Measurements from ENCODE around the gene DPM3.
A peak's percentile ranks its signal among the peaks of the same experiment; 100 is the strongest.
"Not testable (repeated sequence)": the region's sequence is repeated elsewhere in the genome, so short reads cannot be mapped to it uniquely, and the experiment has no call there.

DPM3 gene

DNA sequence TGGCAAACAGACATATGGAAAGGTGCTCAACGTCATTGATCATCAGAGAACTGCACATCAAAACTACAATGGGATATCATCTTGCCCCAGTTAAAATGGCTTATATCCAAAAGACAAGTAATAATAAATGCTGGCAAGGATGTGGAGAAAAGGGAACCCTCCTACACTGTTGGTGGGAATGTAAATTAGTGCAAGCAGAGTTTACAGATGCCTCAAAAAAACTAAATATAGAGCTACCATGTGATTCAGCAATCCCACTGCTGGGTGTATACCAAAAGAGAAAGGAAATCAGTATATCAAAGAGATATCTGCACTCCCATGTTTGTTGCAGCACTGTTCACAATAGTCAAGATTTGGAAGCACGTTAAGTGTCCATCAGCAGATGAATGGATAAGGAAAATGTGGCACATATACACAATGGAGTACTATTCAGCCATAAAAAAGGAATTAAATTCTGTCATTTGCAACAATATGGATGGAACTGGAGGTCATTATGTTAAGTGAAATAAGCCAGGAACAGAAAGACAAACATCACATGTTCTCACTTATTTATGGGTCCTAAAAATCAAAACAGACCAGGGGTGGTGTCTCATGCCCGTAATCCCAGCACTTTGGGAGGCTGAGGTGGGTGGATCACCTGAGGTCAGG lies 15.8 kb upstream of the DPM3 start:
- not testable (repeated sequence) for H3K36me3 ChIP-seq (ENCODE audit: control insufficient read depth, insufficient read depth, low read length); DNase-seq; H3K4me3 ChIP-seq (ENCODE audit: insufficient read depth, low read depth, low read length, poor library complexity, severe bottlenecking); H3K27me3 ChIP-seq (replicated peaks; ENCODE audit: control insufficient read depth, insufficient read depth, low read length, poor library complexity, severe bottlenecking); H3K4me1 ChIP-seq (ENCODE audit: control insufficient read depth, insufficient read depth, low read length, poor library complexity, severe bottlenecking); H3K27ac ChIP-seq (ENCODE audit: insufficient read depth, low read length, poor library complexity, severe bottlenecking); H3K9me3 ChIP-seq (ENCODE audit: control insufficient read depth, low read length)

DNA sequence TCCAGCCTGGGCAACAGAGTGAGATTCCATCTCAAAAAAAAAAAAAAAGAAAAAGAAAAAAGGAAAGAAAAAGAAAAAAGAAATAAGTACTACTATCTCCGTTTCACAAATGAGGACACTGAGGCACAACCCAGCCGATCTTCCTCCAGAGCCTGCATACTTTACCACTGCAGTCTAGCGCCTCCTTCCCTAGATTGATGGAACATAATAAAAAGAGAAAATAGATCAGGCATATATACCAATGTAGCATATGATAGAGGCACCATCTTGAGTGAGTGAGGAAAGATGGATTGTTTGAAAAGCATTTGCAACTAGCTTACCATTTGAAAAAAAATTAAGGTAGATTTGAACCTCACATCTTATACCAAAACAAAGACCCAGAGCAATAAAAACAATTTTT lies 5.2 kb upstream of the DPM3 start:
- H3K36me3 ChIP-seq (ENCODE audit: control insufficient read depth, insufficient read depth, low read length) = no peaks in the 10 kb centered on the region
- no peaks in the 10 kb centered on the region for H3K4me1 ChIP-seq (ENCODE audit: control insufficient read depth, insufficient read depth, low read length, poor library complexity, severe bottlenecking)
- no peak overlapping the region for H3K27ac ChIP-seq (ENCODE audit: insufficient read depth, low read length, poor library complexity, severe bottlenecking)
- no peak overlapping the region for H3K4me3 ChIP-seq (ENCODE audit: insufficient read depth, low read depth, low read length, poor library complexity, severe bottlenecking)
- H3K9me3 ChIP-seq (ENCODE audit: control insufficient read depth, low read length) = no peaks in the 10 kb centered on the region
- H3K27me3 ChIP-seq (replicated peaks; ENCODE audit: control insufficient read depth, insufficient read depth, low read length, poor library complexity, severe bottlenecking) = no peaks in the 10 kb centered on the region
- no peak for DNase-seq

DNA sequence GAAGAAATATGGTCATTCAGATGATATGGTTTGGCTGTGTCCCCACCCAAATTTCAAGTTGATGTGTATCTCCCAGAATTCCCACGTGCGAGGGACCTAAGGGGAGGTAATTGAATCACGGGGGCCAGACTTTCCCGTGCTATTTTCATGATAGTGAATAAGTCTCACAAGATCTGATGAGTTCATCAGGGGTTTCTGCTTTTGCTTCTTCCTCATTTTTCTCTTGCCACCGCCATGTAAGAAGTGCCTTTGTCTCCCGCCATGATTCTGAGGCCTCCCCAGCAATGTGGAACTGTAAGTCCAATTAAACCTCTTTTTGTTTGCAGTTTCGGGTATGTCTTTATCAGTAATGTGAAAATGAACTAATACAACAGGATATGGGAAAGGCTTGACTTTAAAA lies 1.4 kb upstream of the DPM3 start:
- Histone ChIP-seq H3K4me1 (ENCODE audit: control insufficient read depth, insufficient read depth, low read length, poor library complexity, severe bottlenecking) (peaks cover 16% of the 10 kb centered on the region), H3K27ac (ENCODE audit: insufficient read depth, low read length, poor library complexity, severe bottlenecking) (no peak overlapping the region), H3K4me3 (ENCODE audit: insufficient read depth, low read depth, low read length, poor library complexity, severe bottlenecking) (no peak overlapping the region), H3K27me3 (replicated peaks; ENCODE audit: control insufficient read depth, insufficient read depth, low read length, poor library complexity, severe bottlenecking) (no peaks in the 10 kb centered on the region), H3K9me3 (ENCODE audit: control insufficient read depth, low read length) (no peaks in the 10 kb centered on the region), H3K36me3 (ENCODE audit: control insufficient read depth, insufficient read depth, low read length) (no peaks in the 10 kb centered on the region)
- DNase-seq = no peak

DNA sequence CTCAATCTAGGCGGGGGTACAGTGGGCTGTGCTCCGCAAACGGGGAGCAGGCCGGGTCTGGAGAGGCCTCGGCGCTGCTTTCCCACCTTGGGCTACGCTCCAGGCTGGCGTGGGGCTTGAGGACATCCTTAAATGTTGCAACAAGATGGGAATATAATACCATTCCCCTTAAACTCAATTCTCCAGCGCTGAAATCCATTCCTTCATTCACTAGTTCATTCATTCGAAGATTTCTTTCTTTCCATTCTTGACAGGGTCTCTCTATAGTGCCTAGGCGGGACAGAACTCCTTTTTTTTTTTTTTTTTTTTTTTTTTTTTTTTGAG lies 261 bp upstream of the DPM3 start:
- peak overlapping the region; percentile 71 for H3K4me3 ChIP-seq (ENCODE audit: insufficient read depth, low read depth, low read length, poor library complexity, severe bottlenecking)
- no peaks in the 10 kb centered on the region for H3K27me3 ChIP-seq (replicated peaks; ENCODE audit: control insufficient read depth, insufficient read depth, low read length, poor library complexity, severe bottlenecking)
- H3K4me1 ChIP-seq (ENCODE audit: control insufficient read depth, insufficient read depth, low read length, poor library complexity, severe bottlenecking) = peaks cover 20% of the 10 kb centered on the region
- H3K36me3 ChIP-seq (ENCODE audit: control insufficient read depth, insufficient read depth, low read length) = no peaks in the 10 kb centered on the region
- H3K9me3 ChIP-seq (ENCODE audit: control insufficient read depth, low read length) = no peaks in the 10 kb centered on the region
- no peak for DNase-seq
- no peak overlapping the region for H3K27ac ChIP-seq (ENCODE audit: insufficient read depth, low read length, poor library complexity, severe bottlenecking)

DNA sequence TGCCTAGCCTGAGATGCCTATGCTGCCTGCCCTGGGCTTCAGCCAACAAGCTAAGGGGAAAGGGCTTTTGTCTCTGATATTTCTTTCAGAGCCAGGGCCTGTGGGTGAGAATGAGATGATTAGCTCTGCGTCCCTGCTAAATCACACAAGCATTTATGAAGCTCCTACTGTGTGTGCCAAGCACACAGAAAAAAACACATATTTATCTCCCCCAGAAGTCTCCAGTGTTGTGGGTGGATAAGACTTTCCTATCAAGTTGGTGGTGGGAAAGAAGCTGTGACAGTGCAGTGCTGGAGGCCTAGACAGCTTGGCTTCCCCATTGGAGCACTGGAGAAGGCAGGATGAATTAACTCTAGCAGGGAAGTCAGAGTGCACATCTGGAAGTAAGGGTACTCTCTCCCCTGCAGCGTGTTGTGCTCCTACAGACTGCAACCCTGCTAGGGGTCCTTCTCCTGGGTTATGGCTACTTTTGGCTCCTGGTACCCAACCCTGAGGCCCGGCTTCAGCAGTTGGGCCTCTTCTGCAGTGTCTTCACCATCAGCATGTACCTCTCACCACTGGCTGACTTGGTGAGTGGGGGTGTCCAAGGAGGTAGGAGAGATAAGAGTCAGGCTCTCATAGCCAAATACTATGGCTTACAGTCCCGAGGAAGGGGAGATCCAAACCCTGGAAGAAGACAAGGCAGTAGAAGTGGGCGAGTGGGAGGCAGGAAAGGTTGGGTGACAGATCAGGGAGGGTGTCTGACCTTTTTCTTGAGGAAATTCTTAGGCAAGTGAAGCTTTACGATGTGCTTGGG lies 3.0 kb downstream of the DPM3 start:
- Histone ChIP-seq H3K27ac (ENCODE audit: insufficient read depth, low read length, poor library complexity, severe bottlenecking) (peak overlapping the region; percentile 99), H3K4me3 (ENCODE audit: insufficient read depth, low read depth, low read length, poor library complexity, severe bottlenecking) (peak overlapping the region; percentile 89), H3K9me3 (ENCODE audit: control insufficient read depth, low read length) (no peaks in the 10 kb centered on the region), H3K4me1 (ENCODE audit: control insufficient read depth, insufficient read depth, low read length, poor library complexity, severe bottlenecking) (peaks cover 28% of the 10 kb centered on the region), H3K36me3 (ENCODE audit: control insufficient read depth, insufficient read depth, low read length) (no peaks in the 10 kb centered on the region), H3K27me3 (replicated peaks; ENCODE audit: control insufficient read depth, insufficient read depth, low read length, poor library complexity, severe bottlenecking) (no peaks in the 10 kb centered on the region)
- DNase-seq = no peak

DNA sequence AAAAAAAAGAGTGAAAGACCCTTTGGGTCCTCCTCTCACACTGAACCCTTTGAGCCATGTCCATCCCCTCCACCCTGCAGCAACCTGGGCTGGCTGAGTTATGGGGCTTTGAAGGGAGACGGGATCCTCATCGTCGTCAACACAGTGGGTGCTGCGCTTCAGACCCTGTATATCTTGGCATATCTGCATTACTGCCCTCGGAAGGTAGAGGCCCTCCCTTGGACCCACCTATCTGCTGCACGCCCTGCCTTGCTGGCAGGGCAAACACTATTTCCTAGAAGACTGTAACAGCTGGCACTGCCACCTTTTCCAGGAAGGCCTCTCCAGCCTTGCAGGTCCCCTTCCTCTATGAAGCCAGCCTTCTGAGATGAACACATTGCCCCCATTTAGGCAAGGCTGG lies 3.6 kb downstream of the DPM3 start:
- H3K4me1 ChIP-seq (ENCODE audit: control insufficient read depth, insufficient read depth, low read length, poor library complexity, severe bottlenecking) = peaks cover 28% of the 10 kb centered on the region

DNA sequence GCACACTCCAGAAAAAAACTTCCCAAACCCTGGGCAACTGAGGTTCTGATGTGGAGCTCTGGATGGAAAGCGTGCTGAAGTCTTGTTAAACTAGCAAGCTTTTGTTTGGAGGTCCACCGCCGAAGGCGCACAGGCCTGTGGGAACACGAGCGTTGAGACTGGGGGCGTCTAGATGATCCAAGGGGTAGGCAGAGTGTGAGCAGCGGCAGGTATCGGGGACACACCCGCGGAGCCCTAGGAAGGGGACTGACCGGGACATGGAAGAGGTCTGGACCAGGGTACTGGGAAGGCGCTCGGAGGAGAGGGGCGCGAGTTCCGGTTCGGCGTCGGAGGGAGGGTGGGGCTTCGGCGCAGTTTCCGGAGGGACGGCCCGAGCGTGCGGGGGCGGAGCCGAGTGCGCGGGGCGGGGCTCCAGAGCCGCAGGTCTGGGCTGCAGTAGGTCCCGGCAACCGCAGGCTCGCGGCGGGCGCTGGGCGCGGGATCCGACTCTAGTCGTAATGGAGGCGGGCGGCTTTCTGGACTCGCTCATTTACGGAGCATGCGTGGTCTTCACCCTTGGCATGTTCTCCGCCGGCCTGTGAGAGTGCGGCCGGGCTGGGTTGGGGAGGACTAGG lies 4.8 kb downstream of the DPM3 start, which contains the start of gene SLC50A1:
SLC50A1 (plus strand) TSS at position 438 of the 614 bp plus-strand sequence; CDS start at position 498, 60 bp downstream.
- peak within 1 kb of the TSS; percentile 89 for H3K4me3 ChIP-seq (ENCODE audit: insufficient read depth, low read depth, low read length, poor library complexity, severe bottlenecking)
- peak; percentile 85 to 92 (median 90) for DNase-seq
- H3K9me3 ChIP-seq (ENCODE audit: control insufficient read depth, low read length) = no peaks in the 10 kb centered on the region
- H3K36me3 ChIP-seq (ENCODE audit: control insufficient read depth, insufficient read depth, low read length) = no peaks in the 10 kb centered on the region
- H3K27me3 ChIP-seq (replicated peaks; ENCODE audit: control insufficient read depth, insufficient read depth, low read length, poor library complexity, severe bottlenecking) = no peaks in the 10 kb centered on the region
- H3K27ac ChIP-seq (ENCODE audit: insufficient read depth, low read length, poor library complexity, severe bottlenecking) = peak within 1 kb of the TSS; percentile 99
- peaks cover 28% of the 10 kb centered on the region for H3K4me1 ChIP-seq (ENCODE audit: control insufficient read depth, insufficient read depth, low read length, poor library complexity, severe bottlenecking)

More for the DNA sequence above, 3.6 kb downstream of the DPM3 start:
- no peaks in the 10 kb centered on the region for H3K27me3 ChIP-seq (replicated peaks; ENCODE audit: control insufficient read depth, insufficient read depth, low read length, poor library complexity, severe bottlenecking)
- H3K9me3 ChIP-seq (ENCODE audit: control insufficient read depth, low read length) = no peaks in the 10 kb centered on the region
- DNase-seq = no peak
- peak overlapping the region; percentile 89 for H3K4me3 ChIP-seq (ENCODE audit: insufficient read depth, low read depth, low read length, poor library complexity, severe bottlenecking)
- peak overlapping the region; percentile 99 for H3K27ac ChIP-seq (ENCODE audit: insufficient read depth, low read length, poor library complexity, severe bottlenecking)
- no peaks in the 10 kb centered on the region for H3K36me3 ChIP-seq (ENCODE audit: control insufficient read depth, insufficient read depth, low read length)

DNA sequence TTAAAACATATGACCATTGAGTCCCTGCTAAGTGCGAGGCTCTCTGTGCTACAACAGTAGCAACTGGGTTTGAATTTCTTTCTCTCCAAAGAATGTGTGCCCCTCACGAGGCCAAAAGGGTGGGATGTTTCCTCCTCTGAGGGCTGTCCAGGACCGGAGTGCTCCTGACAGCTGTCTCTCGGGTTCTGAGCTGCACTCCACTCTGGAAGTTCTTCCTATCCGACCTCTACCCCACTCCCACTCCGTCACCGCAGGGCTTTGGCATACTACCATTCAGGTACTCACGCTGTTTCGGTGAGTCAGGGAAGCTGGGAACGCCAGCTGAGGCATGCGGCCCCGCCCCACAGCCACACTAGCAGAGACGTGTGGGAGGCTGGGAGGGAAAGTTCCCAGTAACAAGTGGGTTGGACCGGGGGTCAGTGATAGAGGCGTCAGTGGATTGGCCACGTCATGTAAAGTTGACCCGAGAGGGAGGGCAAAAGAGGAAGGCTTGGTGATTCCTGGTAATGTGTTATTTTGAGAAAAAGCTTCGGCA lies 5.4 kb downstream of the DPM3 start:
- no peaks in the 10 kb centered on the region for H3K9me3 ChIP-seq (ENCODE audit: control insufficient read depth, low read length)
- H3K4me1 ChIP-seq (ENCODE audit: control insufficient read depth, insufficient read depth, low read length, poor library complexity, severe bottlenecking) = peaks cover 28% of the 10 kb centered on the region
- H3K27ac ChIP-seq (ENCODE audit: insufficient read depth, low read length, poor library complexity, severe bottlenecking) = peak overlapping the region; percentile 99
- peak overlapping the region; percentile 89 for H3K4me3 ChIP-seq (ENCODE audit: insufficient read depth, low read depth, low read length, poor library complexity, severe bottlenecking)
- DNase-seq = peak; percentile 34 to 45 (median 43)
- H3K36me3 ChIP-seq (ENCODE audit: control insufficient read depth, insufficient read depth, low read length) = no peaks in the 10 kb centered on the region
- no peaks in the 10 kb centered on the region for H3K27me3 ChIP-seq (replicated peaks; ENCODE audit: control insufficient read depth, insufficient read depth, low read length, poor library complexity, severe bottlenecking)

DNA sequence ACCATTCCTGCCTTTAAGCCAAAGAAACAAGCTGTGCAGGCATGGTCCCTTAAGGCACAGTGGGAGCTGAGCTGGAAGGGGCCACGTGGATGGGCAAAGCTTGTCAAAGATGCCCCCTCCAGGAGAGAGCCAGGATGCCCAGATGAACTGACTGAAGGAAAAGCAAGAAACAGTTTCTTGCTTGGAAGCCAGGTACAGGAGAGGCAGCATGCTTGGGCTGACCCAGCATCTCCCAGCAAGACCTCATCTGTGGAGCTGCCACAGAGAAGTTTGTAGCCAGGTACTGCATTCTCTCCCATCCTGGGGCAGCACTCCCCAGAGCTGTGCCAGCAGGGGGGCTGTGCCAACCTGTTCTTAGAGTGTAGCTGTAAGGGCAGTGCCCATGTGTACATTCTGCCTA lies 6.0 kb downstream of the DPM3 start:
- H3K27ac ChIP-seq (ENCODE audit: insufficient read depth, low read length, poor library complexity, severe bottlenecking) = no peak overlapping the region
- H3K9me3 ChIP-seq (ENCODE audit: control insufficient read depth, low read length) = no peaks in the 10 kb centered on the region
- DNase-seq = no peak
- no peaks in the 10 kb centered on the region for H3K36me3 ChIP-seq (ENCODE audit: control insufficient read depth, insufficient read depth, low read length)
- peaks cover 25% of the 10 kb centered on the region for H3K4me1 ChIP-seq (ENCODE audit: control insufficient read depth, insufficient read depth, low read length, poor library complexity, severe bottlenecking)
- H3K4me3 ChIP-seq (ENCODE audit: insufficient read depth, low read depth, low read length, poor library complexity, severe bottlenecking) = no peak overlapping the region
- no peaks in the 10 kb centered on the region for H3K27me3 ChIP-seq (replicated peaks; ENCODE audit: control insufficient read depth, insufficient read depth, low read length, poor library complexity, severe bottlenecking)

DNA sequence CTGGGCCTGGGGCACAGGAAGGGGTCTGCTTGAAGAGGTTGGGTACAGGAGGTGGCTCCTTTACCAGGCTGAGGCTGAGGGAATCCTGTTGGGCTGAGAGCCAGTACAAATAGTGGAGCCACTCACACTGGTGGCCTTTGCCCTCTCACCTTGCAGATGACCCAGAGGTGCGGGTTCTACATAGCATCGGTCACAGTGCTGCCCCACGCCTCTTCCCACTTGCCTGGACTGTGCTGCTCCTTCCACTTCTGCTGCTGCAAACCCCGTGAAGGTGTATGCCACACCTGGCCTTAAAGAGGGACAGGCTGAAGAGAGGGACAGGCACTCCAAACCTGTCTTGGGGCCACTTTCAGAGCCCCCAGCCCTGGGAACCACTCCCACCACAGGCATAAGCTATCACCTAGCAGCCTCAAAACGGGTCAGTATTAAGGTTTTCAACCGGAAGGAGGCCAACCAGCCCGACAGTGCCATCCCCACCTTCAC lies 6.5 kb downstream of the DPM3 start:
- Histone ChIP-seq H3K27ac (ENCODE audit: insufficient read depth, low read length, poor library complexity, severe bottlenecking) (no peak overlapping the region), H3K4me1 (ENCODE audit: control insufficient read depth, insufficient read depth, low read length, poor library complexity, severe bottlenecking) (peaks cover 30% of the 10 kb centered on the region), H3K27me3 (replicated peaks; ENCODE audit: control insufficient read depth, insufficient read depth, low read length, poor library complexity, severe bottlenecking) (no peaks in the 10 kb centered on the region), H3K4me3 (ENCODE audit: insufficient read depth, low read depth, low read length, poor library complexity, severe bottlenecking) (no peak overlapping the region), H3K36me3 (ENCODE audit: control insufficient read depth, insufficient read depth, low read length) (no peaks in the 10 kb centered on the region), H3K9me3 (ENCODE audit: control insufficient read depth, low read length) (no peaks in the 10 kb centered on the region)
- no peak for DNase-seq
